Mucosa of rectum (tissue), 2 donors: ENCODE data around the gene CD55.

Source experiments
- H3K27ac ChIP-seq, 2 donors: one replicate each; pipeline ENCODE4 v1.7.0; 2013; ENCODE audit warnings: inconsistent platforms in 2 of 2, low read depth in 2 of 2, low read length in 2 of 2
- H3K27me3 ChIP-seq, 2 donors: one replicate each; pipeline ENCODE4 v1.7.0; 2013; ENCODE audit warnings: low read length in 2 of 2; ENCODE audit not compliant: control insufficient read depth in 2 of 2, insufficient read depth in 2 of 2
- H3K36me3 ChIP-seq, 2 donors: one replicate each; pipeline ENCODE4 v1.7.0; 2013; ENCODE audit warnings: low read length in 2 of 2; ENCODE audit not compliant: control insufficient read depth in 2 of 2, insufficient read depth in 2 of 2
- H3K4me1 ChIP-seq, 2 donors: one replicate each; pipeline ENCODE4 v1.7.0; 2013; ENCODE audit warnings: low read length in 2 of 2, mild to moderate bottlenecking in 1 of 2; ENCODE audit not compliant: control insufficient read depth in 2 of 2, insufficient read depth in 2 of 2
- H3K4me3 ChIP-seq, 2 donors: one replicate each; pipeline ENCODE4 v1.7.0; 2013; ENCODE audit warnings: low read length in 2 of 2
- H3K9ac ChIP-seq, 2 donors: one replicate each; pipeline ENCODE4 v1.7.0; 2013; ENCODE audit warnings: low read length in 2 of 2, low read depth in 1 of 2, mild to moderate bottlenecking in 1 of 2
- H3K9me3 ChIP-seq, 2 donors: one replicate each; pipeline ENCODE4 v1.7.0; 2013; ENCODE audit warnings: low read length in 2 of 2; ENCODE audit not compliant: control insufficient read depth in 2 of 2
- donor health status: healthy.
- donor health status: Normal muscosa, but diverticular disease.

Gene CD55

GRCh38 chr1:207328004-207328403, 6.5 kb downstream of the CD55 start:
- Histone ChIP-seq H3K36me3 (peaks cover 42 to 45% of the 10 kb centered on the region in 2 donors), H3K9me3 (no peaks in the 10 kb centered on the region), H3K27me3 (no peaks in the 10 kb centered on the region), H3K4me1 (peaks cover 5 to 6% of the 10 kb centered on the region in 2 donors), H3K4me3 (no peak overlapping the region), H3K27ac (no peak overlapping the region), H3K9ac (no peak overlapping the region)

- H3K27ac ChIP-seq, result no peak overlapping the region
- no peaks in the 10 kb centered on the region for H3K9me3 ChIP-seq
- H3K36me3 ChIP-seq, result peaks cover 48 to 49% of the 10 kb centered on the region in 2 donors
- H3K27me3 ChIP-seq, result no peaks in the 10 kb centered on the region
- peaks cover 1 to 3% of the 10 kb centered on the region in 2 donors for H3K4me1 ChIP-seq
- no peak overlapping the region for H3K4me3 ChIP-seq
- H3K9ac ChIP-seq, result no peak overlapping the region
These were observed 7.5 kb downstream of the CD55 start for GRCh38 chr1:207328908-207329440.

- Histone ChIP-seq H3K27me3 (no peaks in the 10 kb centered on the region), H3K4me1 (peaks cover 0 to 3% of the 10 kb centered on the region in 2 donors), H3K36me3 (peaks cover 48 to 49% of the 10 kb centered on the region in 2 donors), H3K27ac (no peak overlapping the region), H3K4me3 (no peak overlapping the region), H3K9me3 (no peaks in the 10 kb centered on the region), H3K9ac (no peak overlapping the region)
These were observed 8.0 kb downstream of the CD55 start for GRCh38 chr1:207329469-207329868.

- Histone ChIP-seq H3K27ac (no peak overlapping the region), H3K36me3 (peaks cover 48 to 49% of the 10 kb centered on the region in 2 donors), H3K9ac (no peak overlapping the region), H3K4me1 (peaks cover 0 to 3% of the 10 kb centered on the region in 2 donors), H3K27me3 (no peaks in the 10 kb centered on the region), H3K9me3 (no peaks in the 10 kb centered on the region), H3K4me3 (no peak overlapping the region)
These were observed 8.7 kb downstream of the CD55 start for GRCh38 chr1:207330011-207330710.

GRCh38 chr1:207331354-207332313, 10.2 kb downstream of the CD55 start:
- Histone ChIP-seq H3K36me3 (peaks cover 45 to 50% of the 10 kb centered on the region in 2 donors), H3K9me3 (no peaks in the 10 kb centered on the region), H3K27me3 (no peaks in the 10 kb centered on the region), H3K4me1 (peaks cover 0 to 3% of the 10 kb centered on the region in 2 donors), H3K4me3 (no peak overlapping the region), H3K9ac (no peak overlapping the region), H3K27ac (no peak overlapping the region)

- Histone ChIP-seq H3K27me3 (no peaks in the 10 kb centered on the region), H3K4me3 (no peak overlapping the region), H3K27ac (no peak overlapping the region), H3K9me3 (no peaks in the 10 kb centered on the region), H3K36me3 (peaks cover 39 to 46% of the 10 kb centered on the region in 2 donors), H3K9ac (no peak overlapping the region), H3K4me1 (peaks cover 0 to 3% of the 10 kb centered on the region in 2 donors)
These were observed 11.6 kb downstream of the CD55 start for GRCh38 chr1:207333009-207333600.

- H3K4me1 ChIP-seq, result peaks cover 0 to 3% of the 10 kb centered on the region in 2 donors
- no peak overlapping the region for H3K27ac ChIP-seq
- no peaks in the 10 kb centered on the region for H3K27me3 ChIP-seq
- no peak overlapping the region for H3K4me3 ChIP-seq
- peaks cover 34 to 42% of the 10 kb centered on the region in 2 donors for H3K36me3 ChIP-seq
- H3K9me3 ChIP-seq, result no peaks in the 10 kb centered on the region
- no peak overlapping the region for H3K9ac ChIP-seq
These were observed 12.1 kb downstream of the CD55 start for GRCh38 chr1:207333620-207334019.

DNA sequence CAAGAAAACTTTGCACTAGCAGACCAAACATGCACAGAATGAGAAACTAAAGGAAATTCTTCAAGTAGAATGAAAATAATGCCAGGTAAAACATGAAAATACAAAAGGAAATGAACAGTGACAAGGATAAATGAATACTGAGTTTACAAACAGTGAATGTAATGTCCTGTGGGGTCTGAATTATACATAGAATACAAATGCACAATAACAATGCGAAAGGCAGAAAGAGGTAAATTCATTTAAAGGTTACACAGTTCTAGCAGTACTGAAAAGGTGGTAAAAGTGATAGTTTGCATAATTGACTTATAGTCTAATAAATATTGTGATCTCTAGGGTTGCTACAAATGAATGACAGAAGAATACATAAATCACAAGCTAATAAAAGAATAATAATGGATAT, 12.9 kb downstream of the CD55 start:
- no peaks in the 10 kb centered on the region for H3K27me3 ChIP-seq
- peaks cover 29 to 35% of the 10 kb centered on the region in 2 donors for H3K36me3 ChIP-seq
- H3K9me3 ChIP-seq, result no peaks in the 10 kb centered on the region
- no peak overlapping the region for H3K4me3 ChIP-seq
- H3K4me1 ChIP-seq, result peaks cover 0 to 3% of the 10 kb centered on the region in 2 donors
- H3K9ac ChIP-seq, result no peak overlapping the region
- no peak overlapping the region for H3K27ac ChIP-seq

DNA sequence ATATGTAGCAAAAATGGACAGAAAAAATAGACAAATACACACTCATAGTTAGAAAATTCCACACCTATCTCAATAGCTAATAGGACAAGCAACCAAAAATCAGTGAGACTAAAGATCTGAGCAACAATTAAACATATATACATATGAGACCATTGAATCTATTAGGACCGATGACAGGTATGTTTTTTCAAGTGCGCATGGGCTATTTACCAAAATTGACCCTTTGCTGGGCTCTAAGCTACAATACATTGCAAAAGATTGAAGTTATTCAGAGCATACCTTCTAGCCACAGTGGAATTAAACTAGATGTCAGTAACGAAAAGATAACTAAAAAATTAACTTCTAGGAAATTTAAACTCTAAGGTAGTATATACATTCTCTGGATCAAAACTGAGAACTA, 13.7 kb downstream of the CD55 start:
- Histone ChIP-seq H3K9ac (no peak overlapping the region), H3K36me3 (peaks cover 30 to 33% of the 10 kb centered on the region in 2 donors), H3K27ac (no peak overlapping the region), H3K27me3 (no peaks in the 10 kb centered on the region), H3K4me1 (peaks cover 0 to 3% of the 10 kb centered on the region in 2 donors), H3K4me3 (no peak overlapping the region), H3K9me3 (no peaks in the 10 kb centered on the region)
